ENCODE data around the gene VAV1.

- TF ChIP-seq POLR2AphosphoS5 (IDR thresholded peaks at IDR 0.05; ENCODE audit: low read depth, low read length), result no peak
- no peak for TF ChIP-seq TAF1 (IDR thresholded peaks at IDR 0.05; ENCODE audit: borderline replicate concordance, insufficient read depth, low read length)
Measured at GRCh38 chr19:6852001-6852400, 79.5 kb downstream of the VAV1 start.
